ENCODE results near the gene B4GALNT3.

The B4GALNT3 gene

DNA sequence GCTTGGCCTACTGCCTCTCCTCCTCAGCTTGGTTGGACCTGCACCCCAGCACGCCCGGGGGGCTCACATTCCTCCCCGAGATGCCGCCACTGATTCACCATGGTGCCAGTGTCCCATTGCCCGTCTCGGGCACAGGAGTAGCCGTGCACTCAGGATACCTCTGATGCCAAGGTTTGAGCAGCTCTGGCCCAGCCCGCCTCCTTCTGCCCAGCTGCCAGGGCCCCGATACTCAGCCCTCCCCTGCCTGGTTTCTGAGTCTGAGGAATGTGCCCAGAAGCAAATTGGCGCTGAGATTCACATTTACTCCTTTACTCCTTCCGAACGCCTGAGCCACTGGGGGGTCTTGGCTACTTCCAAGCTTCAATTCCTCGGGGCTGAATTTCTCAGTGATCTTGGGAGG lies 140.0 kb downstream of the B4GALNT3 start:
- DNase-seq = no peak

DNA sequence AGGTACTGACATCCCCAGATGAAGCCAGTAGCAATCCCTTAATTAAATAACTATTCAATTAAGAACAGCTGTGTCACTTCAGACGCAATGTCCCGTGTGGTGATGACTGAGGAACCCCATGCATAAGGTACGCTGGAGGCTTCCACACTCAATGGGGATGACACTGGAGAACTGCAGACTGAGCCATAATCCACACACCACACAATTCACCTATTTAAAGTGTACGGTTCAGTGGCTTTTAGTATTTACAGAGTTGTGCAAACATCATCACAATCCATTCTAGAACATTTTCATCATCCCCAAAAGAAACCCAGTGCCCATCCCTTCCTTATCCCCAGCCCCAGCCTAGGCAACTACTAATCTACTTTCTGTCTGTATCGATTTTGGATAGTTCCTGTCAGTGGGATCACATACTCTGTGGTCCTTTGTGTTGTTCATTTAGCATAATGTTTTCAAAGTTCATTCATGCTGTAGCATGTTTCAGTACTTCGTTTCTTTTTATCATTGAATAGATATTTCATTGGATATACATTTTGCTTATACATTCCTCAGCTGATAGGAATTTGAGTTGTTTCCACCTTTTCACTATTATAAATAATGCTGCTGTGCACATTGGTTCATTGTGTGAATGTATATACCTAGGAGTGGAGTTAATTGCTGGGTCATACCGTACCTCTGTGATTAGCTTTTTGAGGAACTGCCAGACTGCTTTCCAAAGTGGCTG lies 142.4 kb downstream of the B4GALNT3 start:
- no peak for DNase-seq

GRCh38 chr12:602700-603068 lies 142.9 kb downstream of the B4GALNT3 start:
- DNase-seq = no peak

DNA sequence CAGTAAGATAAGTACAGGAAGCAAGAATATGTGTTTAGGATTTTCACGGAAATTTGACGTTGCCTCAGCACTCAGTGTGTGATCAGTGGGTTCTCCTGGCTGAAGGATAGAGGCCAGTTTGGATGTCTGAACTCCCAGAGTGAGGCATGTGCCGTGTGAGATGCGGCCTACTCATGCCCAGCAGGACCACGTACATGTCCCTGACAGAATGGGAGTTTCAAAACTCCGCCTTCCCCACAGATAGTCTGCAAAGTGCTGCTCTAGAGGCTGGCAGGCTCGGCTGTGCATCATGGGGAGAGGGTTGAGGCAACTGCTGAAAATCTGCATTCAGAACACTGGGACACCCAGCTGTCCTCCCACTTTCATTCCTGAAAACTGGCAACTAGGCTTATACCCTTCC lies 145.2 kb downstream of the B4GALNT3 start:
- no peak for DNase-seq

- peak; percentile 62 for DNase-seq
These were observed 147.8 kb downstream of the B4GALNT3 start for GRCh38 chr12:607541-608001.

GRCh38 chr12:608413-608812 lies 148.7 kb downstream of the B4GALNT3 start:
- DNase-seq = no peak

DNA sequence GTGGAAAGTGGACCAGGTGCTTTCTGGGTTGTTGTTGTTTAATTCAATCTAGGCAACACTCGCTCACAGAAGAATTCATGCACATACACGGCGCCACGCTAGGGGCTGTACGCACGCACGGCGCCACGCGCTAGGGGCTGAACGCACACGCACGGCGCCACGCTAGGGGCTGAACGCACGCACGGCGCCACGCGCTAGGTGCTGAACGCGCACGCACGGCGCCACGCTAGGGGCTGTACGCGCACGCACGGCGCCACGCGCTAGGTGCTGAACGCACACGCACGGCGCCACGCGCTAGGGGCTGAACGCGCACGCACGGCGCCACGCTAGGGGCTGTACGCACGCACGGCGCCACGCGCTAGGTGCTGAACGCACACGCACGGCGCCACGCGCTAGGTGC lies 149.2 kb downstream of the B4GALNT3 start:
- no peak for DNase-seq

- DNase-seq = no peak
These were observed 152.0 kb downstream of the B4GALNT3 start for GRCh38 chr12:611721-612120.

GRCh38 chr12:612293-612692 lies 152.6 kb downstream of the B4GALNT3 start:
- DNase-seq = no peak

DNA sequence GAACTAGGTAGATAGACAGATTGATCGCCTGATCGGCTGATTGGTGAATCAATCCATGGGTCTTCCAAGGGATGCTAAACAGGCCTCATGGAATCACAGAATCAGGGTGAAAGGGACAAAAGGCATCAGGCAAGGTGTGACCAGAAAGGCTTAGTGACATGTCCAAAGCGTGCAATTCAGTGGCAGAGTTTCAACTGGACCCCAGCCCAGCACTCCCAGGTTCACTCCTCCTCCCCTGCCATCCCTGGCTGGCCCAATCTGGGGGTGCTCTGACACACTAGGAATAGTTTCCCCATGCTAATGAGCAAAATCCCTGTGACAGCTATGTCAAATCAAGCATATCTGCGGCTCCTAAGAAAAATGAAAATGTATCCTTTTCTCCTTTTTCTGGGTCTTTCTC lies 153.1 kb downstream of the B4GALNT3 start:
- DNase-seq = no peak

All from left hindlimb (tissue), 1 donor.